HG03280 (cell line): ENCODE results near the gene TAF5L.

Experiments
- ATAC-seq: cut with Tn5 transposase; IDR thresholded peaks from one replicate; pipeline ENCODE4 v1.9.1; 2021; ENCODE audit warnings: mild to moderate bottlenecking, moderate library complexity; ENCODE audit not compliant: unreplicated experiment

Gene TAF5L

GRCh38 chr1:229625915-229626831, at the start of gene TAF5L, which contains the start of gene URB2:
TSS of gene TAF5L (minus strand) at chr1:229626122. CDS start at chr1:229614482, 11,640 bp downstream.
TSS of gene URB2 (plus strand) at chr1:229626247. CDS start at chr1:229627634, 1,387 bp downstream.
- ATAC-seq = peak; percentile 89

GRCh38 chr1:229675396-229675795, 49.5 kb upstream of the TAF5L start:
- no peak for ATAC-seq

- ATAC-seq = no peak
These were observed 48.1 kb upstream of the TAF5L start for GRCh38 chr1:229674042-229674441.

GRCh38 chr1:229672246-229672645, 46.3 kb upstream of the TAF5L start:
- no peak for ATAC-seq

- no peak for ATAC-seq
These were observed 45.4 kb upstream of the TAF5L start for GRCh38 chr1:229671310-229671709.

- ATAC-seq = no peak
These were observed 43.4 kb upstream of the TAF5L start for GRCh38 chr1:229669333-229669732.

- ATAC-seq = no peak
These were observed 40.7 kb upstream of the TAF5L start for GRCh38 chr1:229666585-229666984.

- ATAC-seq = no peak
These were observed 40.1 kb upstream of the TAF5L start for GRCh38 chr1:229665912-229666558.

- no peak for ATAC-seq
These were observed 38.3 kb upstream of the TAF5L start for GRCh38 chr1:229664133-229664689.

GRCh38 chr1:229661897-229662296, 36.0 kb upstream of the TAF5L start:
- no peak for ATAC-seq

GRCh38 chr1:229661022-229661877, 35.3 kb upstream of the TAF5L start:
- ATAC-seq = peak; percentile 66

- no peak for ATAC-seq
These were observed 32.3 kb upstream of the TAF5L start for GRCh38 chr1:229657993-229658755.

GRCh38 chr1:229655781-229656180, 29.9 kb upstream of the TAF5L start:
- ATAC-seq = no peak

GRCh38 chr1:229653420-229653819, 27.5 kb upstream of the TAF5L start:
- no peak for ATAC-seq

GRCh38 chr1:229651546-229651945, 25.6 kb upstream of the TAF5L start:
- no peak for ATAC-seq

GRCh38 chr1:229650045-229650444, 24.1 kb upstream of the TAF5L start:
- no peak for ATAC-seq

- ATAC-seq = no peak
These were observed 22.5 kb upstream of the TAF5L start for GRCh38 chr1:229648406-229648805.

- no peak for ATAC-seq
These were observed 19.5 kb upstream of the TAF5L start for GRCh38 chr1:229645324-229645993.

- ATAC-seq = no peak
These were observed 18.2 kb upstream of the TAF5L start for GRCh38 chr1:229643996-229644745.
